ENCODE data around the gene NXNL1. TPM values are rescaled to one million over a fixed set of nuclear protein-coding genes. Genes with fewer than 3 reads are reported as not detected.

Gene NXNL1
- total and polyA plus RNA-seq, 2 of the 8 experiments (the other 6 are each of a cell fraction or from before 2014, with no cell fraction given), result not detected

DNA sequence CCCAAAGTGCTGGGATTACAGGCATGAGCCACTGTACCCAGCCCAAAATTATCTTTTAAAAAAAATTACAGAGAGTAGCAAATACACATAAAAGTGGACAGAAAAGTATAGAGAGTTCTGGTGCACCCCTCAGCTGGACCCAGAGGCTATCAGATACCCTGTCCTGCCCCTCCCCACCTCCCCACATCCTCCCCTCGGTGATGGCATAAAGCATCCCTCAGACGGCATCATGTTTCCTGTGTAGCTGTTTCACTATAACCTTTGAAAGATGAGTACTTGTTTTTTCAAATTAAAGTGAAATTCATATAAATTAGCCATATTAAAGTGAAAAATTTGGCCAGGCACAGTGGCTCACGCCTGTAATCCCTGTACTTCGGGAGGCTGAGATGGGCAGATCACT lies 29.7 kb upstream of the NXNL1 start:
- Histone ChIP-seq H2BK120ac (replicated peaks; ENCODE audit: low read depth, low read length) (no peak overlapping the region), H3K9ac (replicated peaks in 1 of 4; ENCODE audit: extremely low read depth in 1 of 4, low read depth in 3 of 4, low read length in 3 of 4) (no peak overlapping the region)
- CTCF ChIA-PET (ENCODE audit: partially characterized antibody), result interaction anchor here (1.1 to 3.5 kb wide), 5 partner anchors 8 to 276 kb away, joined by 3 to 13 read pairs (median 4); partner anchors contain the start of gene PGLS

More for the DNA sequence above, 29.7 kb upstream of the NXNL1 start:
- TF ChIP-seq SIX5 (IDR thresholded peaks at IDR 0.05; ENCODE audit: low read depth, low read length), result no peak
- no peak for TF ChIP-seq SAP30 (IDR thresholded peaks at IDR 0.05; ENCODE audit: insufficient read depth, insufficient replicate concordance, low read length)
- no peak for TF ChIP-seq NRF1 (IDR thresholded peaks at IDR 0.05; ENCODE audit: low read depth, low read length)
- no peak for TF ChIP-seq MAFK (IDR thresholded peaks at IDR 0.05; ENCODE audit: low read depth, low read length)
- no peak for TF ChIP-seq TCF12 (IDR thresholded peaks at IDR 0.05; ENCODE audit: low read depth, low read length)
- TF ChIP-seq, protein P1, sequence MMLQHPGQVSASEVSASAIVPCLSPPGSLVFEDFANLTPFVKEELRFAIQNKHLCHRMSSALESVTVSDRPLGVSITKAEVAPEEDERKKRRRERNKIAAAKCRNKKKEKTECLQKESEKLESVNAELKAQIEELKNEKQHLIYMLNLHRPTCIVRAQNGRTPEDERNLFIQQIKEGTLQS (IDR thresholded peaks at IDR 0.05; ENCODE audit: insufficient read depth, low read depth, low read length), result no peak
- TF ChIP-seq, protein P2, sequence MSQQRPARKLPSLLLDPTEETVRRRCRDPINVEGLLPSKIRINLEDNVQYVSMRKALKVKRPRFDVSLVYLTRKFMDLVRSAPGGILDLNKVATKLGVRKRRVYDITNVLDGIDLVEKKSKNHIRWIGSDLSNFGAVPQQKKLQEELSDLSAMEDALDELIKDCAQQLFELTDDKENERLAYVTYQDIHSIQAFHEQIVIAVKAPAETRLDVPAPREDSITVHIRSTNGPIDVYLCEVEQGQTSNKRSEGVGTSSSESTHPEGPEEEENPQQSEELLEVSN (IDR thresholded peaks at IDR 0.05), result no peak
- TF ChIP-seq POLR2A (IDR thresholded peaks at IDR 0.05; ENCODE audit: control extremely low read depth in 1 of 2, low read depth in 2 of 2, low read length in 2 of 2), result no peak
- DNase-seq (ENCODE audit: low read depth in 1 of 2, low spot score in 2 of 2) (no peak), FAIRE-seq (no peak)
- Histone ChIP-seq H3K56ac (replicated peaks; ENCODE audit: insufficient read length, low read depth, low read length) (no peak overlapping the region), H3K79me2 (ENCODE audit: control insufficient read depth in 1 of 2, insufficient read depth in 2 of 2, low read length in 2 of 2) (no peaks in the 10 kb centered on the region), H4K5ac (ENCODE audit: insufficient read length, low read depth, low read length) (no peak overlapping the region), H2AFZ (ENCODE audit: low read length) (no peak overlapping the region), H3K4me3 (ENCODE audit: extremely low read depth in 1 of 4, insufficient read depth in 2 of 4, low read depth in 3 of 4, low read length in 4 of 4) (no peak overlapping the region), H3K4me1 (replicated peaks in 1 of 4; ENCODE audit: control insufficient read depth in 3 of 4, insufficient read depth in 4 of 4, low read length in 3 of 4) (peaks cover 0 to 19% (median 15%) of the 10 kb centered on the region in 4 experiments; a peak in 6 of 7 replicates), H2AK5ac (ENCODE audit: low read depth, low read length) (no peak overlapping the region), H3K9me3 (ENCODE audit: insufficient read depth in 2 of 2, low read depth in 1 of 2, low read length in 1 of 2) (no peaks in the 10 kb centered on the region), H2BK5ac (ENCODE audit: low read depth, low read length) (no peak overlapping the region), H3K18ac (ENCODE audit: extremely low read depth, low read length) (no peak overlapping the region), H3K27ac (ENCODE audit: low read depth, low read length) (no peak overlapping the region), H3K27me3 (replicated peaks in 1 of 4; ENCODE audit: control insufficient read depth in 3 of 4, extremely low read depth in 1 of 4, insufficient read depth in 3 of 4, low read length in 3 of 4) (no peaks in the 10 kb centered on the region), H3K36me3 (ENCODE audit: control insufficient read depth in 2 of 4, insufficient read depth in 4 of 4, low read length in 3 of 4) (no peaks in the 10 kb centered on the region), H3K14ac (ENCODE audit: insufficient read length) (no peak overlapping the region), H4K91ac (replicated peaks; ENCODE audit: insufficient read length, low read length) (no peak overlapping the region), H3K23ac (ENCODE audit: insufficient read length) (no peak overlapping the region), H2BK15ac (ENCODE audit: low read length) (no peak overlapping the region), H3K23me2 (ENCODE audit: low read depth, low read length) (peaks cover 6% of the 10 kb centered on the region), H2BK12ac (ENCODE audit: low read depth, low read length) (no peak overlapping the region), H3K4me2 (ENCODE audit: insufficient read depth in 1 of 2, low read depth in 2 of 2, low read length in 2 of 2) (no peak overlapping the region), H3K79me1 (ENCODE audit: low read depth, low read length) (no peaks in the 10 kb centered on the region), H2BK20ac (ENCODE audit: low read length) (no peak overlapping the region), H4K20me1 (replicated peaks in 1 of 2; ENCODE audit: control insufficient read depth in 1 of 2, insufficient read depth in 2 of 2, low read length in 2 of 2) (no peaks in the 10 kb centered on the region), H3K4ac (replicated peaks; ENCODE audit: insufficient read length, low read depth, low read length) (no peak overlapping the region), H4K8ac (ENCODE audit: extremely low read depth, insufficient read depth, low read length) (no peak overlapping the region)
- POLR2A ChIA-PET (ENCODE audit: partially characterized antibody), result interaction anchor here (1.7 kb wide), 1 partner anchor 21 kb away, joined by 8 read pairs; the partner anchor contains the start of gene PGLS
- whole genome bisulfite sequencing, 2 experiments (ENCODE audit: extremely low coverage in 1 of 2, insufficient coverage in 1 of 2, insufficient read length in 1 of 2, insufficient replicate concordance in 2 of 2, low coverage in 1 of 2, low lambda C conversion rate in 2 of 2, missing lambda C conversion rate in 1 of 2), result 92% methylated on average over 4 of the region's 4 CpGs; no CpG with 5 or more reads in 1 of the 2 experiments

Measured in H1 (cell line).